Left lung (tissue), 10 donors: Measurements from ENCODE around the gene STIMATE. TPM values are rescaled to one million over a fixed set of nuclear protein-coding genes. Genes with fewer than 3 reads are reported as not detected.

Experiments used
- ATAC-seq: fragments of 200-7000 bp; cut with Tn5 transposase; one replicate; pipeline ENCODE4 v1.9.1; 2020; ENCODE audit warnings: moderate library complexity
- DNase-seq, 4 donors: peaks; one replicate each; pipeline ENCODE4 v3.0.0-alpha.2; 2013 to 2020
- H3K27ac ChIP-seq, 2 donors: fragments of 200-600 bp; sonication (generic) in 1 of 2; one replicate each; pipeline versions ENCODE4 v1.5.0 to v1.8.0; 2020 to 2021
- H3K27me3 ChIP-seq, 2 donors: fragments of 200-600 bp; sonication (generic) in 1 of 2; one replicate each; pipeline versions ENCODE4 v1.5.0 to v1.8.0; 2020 to 2021
- H3K36me3 ChIP-seq, 2 donors: fragments of 200-600 bp; sonication (generic) in 1 of 2; one replicate each; pipeline versions ENCODE4 v1.5.0 to v1.8.0; 2020 to 2021
- H3K4me1 ChIP-seq, 2 donors: fragments of 200-600 bp; one replicate each; pipeline ENCODE4 v1.8.0; 2021
- H3K4me3 ChIP-seq, 2 donors: fragments of 200-600 bp; sonication (generic) in 1 of 2; one replicate each; pipeline versions ENCODE4 v1.5.0 to v1.8.0; 2020 to 2021; ENCODE audit warnings: mild to moderate bottlenecking in 1 of 2
- H3K9me3 ChIP-seq, 2 donors: fragments of 200-600 bp; sonication (generic) in 1 of 2; one replicate each; pipeline versions ENCODE4 v1.5.0 to v1.8.0; 2020 to 2021
- CTCF ChIP-seq, 2 donors: fragments of 200-600 bp; sonication (generic) in 1 of 2; IDR thresholded peaks; one replicate each; pipeline versions ENCODE4 v1.5.0 to v1.8.0; 2021; ENCODE audit warnings: antibody characterized with exemption in 2 of 2
- intact Hi-C, 2 donors: fragments of 100-400 bp; cut with DNase I; formaldehyde crosslinking; loops; one replicate each; pipeline versions ENCODE4 v1.11.2 to v1.14.2; 2022
- polyA plus RNA-seq, 6 donors: library from polyadenylated mRNA; unstranded; fragments of 120-200 nt; gene quantifications; one replicate each; pipeline ENCODE4 v1.2.1, GENCODE V29; 2013; ENCODE audit not compliant: insufficient read length in 6 of 6
- total RNA-seq, 2 donors: library from RNA; stranded (reverse); fragmentation: NEBNext Ultra II Directional; extraction: Animal tissue kit (Norgen Biotek cat#: 25700); gene quantifications; one replicate each; pipeline ENCODE4 v1.2.1, GENCODE V29; 2021
- donor health status: DM: no; HTN: yes; CAD: no.
- donor health status: DM: no; HTN: no; CAD: no.

STIMATE gene
- total and polyA plus RNA-seq, 8 donors, result 11.6 to 28.3 (median 15.8) TPM

- Histone ChIP-seq H3K4me1 (peaks cover 0 to 42% of the 10 kb centered on the region in 2 donors), H3K4me3 (no peak overlapping the region), H3K36me3 (peaks cover 0 to 22% of the 10 kb centered on the region in 2 donors), H3K27ac (peak overlapping the region in 1 of 2 donors; percentile 80), H3K9me3 (no peaks in the 10 kb centered on the region), H3K27me3 (no peaks in the 10 kb centered on the region)
- no peak for DNase-seq
- peak; percentile 24 for ATAC-seq
- intact Hi-C loops, result no loop called here
- TF ChIP-seq CTCF (IDR thresholded peaks at IDR 0.05), result no peak
Measured at GRCh38 chr3:52923963-52924362, 26.6 kb upstream of the STIMATE start.

- peaks cover 0 to 27% of the 10 kb centered on the region in 2 donors for H3K36me3 ChIP-seq
- DNase-seq (no peak), ATAC-seq (no peak)
- intact Hi-C loops, result no loop called here
- peaks cover 0 to 39% of the 10 kb centered on the region in 2 donors for H3K4me1 ChIP-seq
- H3K27ac ChIP-seq, result peak overlapping the region in 1 of 2 donors; percentile 80
- H3K9me3 ChIP-seq, result no peaks in the 10 kb centered on the region
- TF ChIP-seq CTCF (IDR thresholded peaks at IDR 0.05), result no peak
- H3K27me3 ChIP-seq, result no peaks in the 10 kb centered on the region
- no peak overlapping the region for H3K4me3 ChIP-seq
Measured at GRCh38 chr3:52920841-52921240, 23.5 kb upstream of the STIMATE start.

- no peak overlapping the region for H3K27ac ChIP-seq
- H3K9me3 ChIP-seq, result no peaks in the 10 kb centered on the region
- H3K27me3 ChIP-seq, result no peaks in the 10 kb centered on the region
- ATAC-seq, result no peak
- TF ChIP-seq CTCF (IDR thresholded peaks at IDR 0.05), result no peak
- H3K36me3 ChIP-seq, result peaks cover 0 to 53% of the 10 kb centered on the region in 2 donors
- intact Hi-C loops, result no loop called here
- peaks cover 0 to 16% of the 10 kb centered on the region in 2 donors for H3K4me1 ChIP-seq
- DNase-seq, result no peak
- no peak overlapping the region for H3K4me3 ChIP-seq
Measured at GRCh38 chr3:52917044-52917443, 19.7 kb upstream of the STIMATE start.

- intact Hi-C loops, result no loop called here
- ATAC-seq, result no peak
- Histone ChIP-seq H3K27ac (no peak overlapping the region), H3K36me3 (peaks cover 0 to 49% of the 10 kb centered on the region in 2 donors), H3K9me3 (no peaks in the 10 kb centered on the region), H3K4me1 (peaks cover 0 to 1% of the 10 kb centered on the region in 2 donors), H3K27me3 (no peaks in the 10 kb centered on the region), H3K4me3 (no peak overlapping the region)
- no peak for DNase-seq
- TF ChIP-seq CTCF (IDR thresholded peaks at IDR 0.05), result no peak
Measured at GRCh38 chr3:52915294-52915693, 17.9 kb upstream of the STIMATE start.

GRCh38 chr3:52912885-52913731 is 15.8 kb upstream of the STIMATE start:
- H3K36me3 ChIP-seq, result peaks cover 0 to 40% of the 10 kb centered on the region in 2 donors

More at GRCh38 chr3:52912885-52913731, 15.8 kb upstream of the STIMATE start:
- ATAC-seq (no peak), DNase-seq (no peak)
- intact Hi-C loops, result no loop called here
- Histone ChIP-seq H3K9me3 (no peaks in the 10 kb centered on the region), H3K27ac (no peak overlapping the region), H3K27me3 (no peaks in the 10 kb centered on the region), H3K4me3 (no peak overlapping the region), H3K4me1 (no peaks in the 10 kb centered on the region)
- no peak for TF ChIP-seq CTCF (IDR thresholded peaks at IDR 0.05)
